ENCODE measurements around the gene IL1RL1.

DNA sequence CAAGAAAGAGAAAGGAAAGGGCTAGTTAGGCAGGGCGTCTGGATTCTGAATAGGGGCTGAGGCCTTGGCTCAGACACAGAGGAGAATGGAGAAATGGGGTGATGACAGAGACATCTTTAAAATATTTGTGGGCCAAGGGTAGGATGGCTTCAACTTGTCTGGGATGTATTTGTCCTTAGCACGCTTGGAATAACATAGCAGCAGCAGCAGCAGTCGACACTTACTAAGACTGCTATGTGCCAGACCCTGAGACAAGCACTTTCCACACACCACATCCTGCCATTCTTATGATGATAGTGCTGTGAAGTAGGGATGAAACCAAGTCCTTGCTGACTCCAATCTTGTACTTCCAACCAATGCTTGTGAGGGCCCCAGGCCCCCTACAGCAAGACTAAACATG is 2.6 kb downstream of the IL1RL1 start:
- TF ChIP-seq POLR2AphosphoS5 (IDR thresholded peaks at IDR 0.05; ENCODE audit: low read depth, low read length) (no peak), POLR2A (IDR thresholded peaks at IDR 0.05; ENCODE audit: low read depth, low read length) (no peak), TAF1 (IDR thresholded peaks at IDR 0.05; ENCODE audit: borderline replicate concordance, low read depth, low read length) (no peak)
